ENCODE measurements around the gene ALDH18A1. TPM values are rescaled to one million over a fixed set of nuclear protein-coding genes. Genes with fewer than 3 reads are reported as not detected.
A peak's percentile ranks its signal among the peaks of the same experiment; 100 is the strongest.

ALDH18A1 gene
- total and polyA plus RNA-seq, 4 donors: 10.0 to 35.0 (median 25.2) TPM

DNA sequence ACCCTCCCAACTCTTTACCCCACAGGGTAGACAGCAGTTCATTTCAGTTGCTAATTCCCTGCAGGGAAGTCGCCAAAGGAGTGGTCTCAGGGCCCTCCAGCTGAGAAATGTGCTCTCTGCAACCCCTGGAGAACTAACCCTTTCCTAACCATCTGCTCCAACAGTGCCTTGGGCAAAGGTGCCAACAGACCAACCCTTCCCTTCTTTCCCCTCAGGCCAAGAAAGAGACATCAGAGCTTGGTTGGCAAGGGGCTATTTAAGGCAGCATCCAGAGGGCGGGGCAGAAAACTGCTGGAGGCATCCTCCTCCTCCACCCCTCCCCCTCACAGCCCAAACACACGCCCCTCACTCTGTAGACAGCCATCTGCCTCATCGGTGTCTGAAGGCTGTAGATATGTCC is 97.0 kb downstream of the ALDH18A1 start:
- Histone ChIP-seq H3K9me3 (ENCODE audit: control insufficient read depth in 4 of 4, low read length in 3 of 4) (no peaks in the 10 kb centered on the region), H3K27me3 (ENCODE audit: control insufficient read depth in 4 of 4, insufficient read depth in 4 of 4, low read length in 3 of 4) (no peaks in the 10 kb centered on the region), H3K36me3 (ENCODE audit: control insufficient read depth in 4 of 4, insufficient read depth in 3 of 4, low read depth in 1 of 4, low read length in 3 of 4) (no peaks in the 10 kb centered on the region), H3K9ac (ENCODE audit: low read depth in 1 of 2, low read length in 2 of 2) (peak overlapping the region; percentile 30 to 66), H3K27ac (ENCODE audit: low read depth in 1 of 2, low read length in 2 of 2) (peak overlapping the region; percentile 57 to 59), H3K4me3 (ENCODE audit: low read depth in 1 of 3, low read length in 3 of 3) (peak overlapping the region in 2 of 3 donors; percentile 10 to 88), H3K4me1 (ENCODE audit: control insufficient read depth in 4 of 4, insufficient read depth in 4 of 4, low read length in 3 of 4) (peaks cover 0 to 38% (median 24%) of the 10 kb centered on the region in 4 donors)
- TF ChIP-seq, protein P1, sequence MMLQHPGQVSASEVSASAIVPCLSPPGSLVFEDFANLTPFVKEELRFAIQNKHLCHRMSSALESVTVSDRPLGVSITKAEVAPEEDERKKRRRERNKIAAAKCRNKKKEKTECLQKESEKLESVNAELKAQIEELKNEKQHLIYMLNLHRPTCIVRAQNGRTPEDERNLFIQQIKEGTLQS (IDR thresholded peaks at IDR 0.05): no peak
- TF ChIP-seq HNF4G (IDR thresholded peaks at IDR 0.05): no peak
- no peak for TF ChIP-seq RAD21 (IDR thresholded peaks at IDR 0.05)
- no peak for TF ChIP-seq GABPA (IDR thresholded peaks at IDR 0.05 in 1 of 2, conservative IDR thresholded peaks at IDR 0.05 in 1 of 2)
- no peak for TF ChIP-seq SP1 (IDR thresholded peaks at IDR 0.05)
- TF ChIP-seq, protein P2, sequence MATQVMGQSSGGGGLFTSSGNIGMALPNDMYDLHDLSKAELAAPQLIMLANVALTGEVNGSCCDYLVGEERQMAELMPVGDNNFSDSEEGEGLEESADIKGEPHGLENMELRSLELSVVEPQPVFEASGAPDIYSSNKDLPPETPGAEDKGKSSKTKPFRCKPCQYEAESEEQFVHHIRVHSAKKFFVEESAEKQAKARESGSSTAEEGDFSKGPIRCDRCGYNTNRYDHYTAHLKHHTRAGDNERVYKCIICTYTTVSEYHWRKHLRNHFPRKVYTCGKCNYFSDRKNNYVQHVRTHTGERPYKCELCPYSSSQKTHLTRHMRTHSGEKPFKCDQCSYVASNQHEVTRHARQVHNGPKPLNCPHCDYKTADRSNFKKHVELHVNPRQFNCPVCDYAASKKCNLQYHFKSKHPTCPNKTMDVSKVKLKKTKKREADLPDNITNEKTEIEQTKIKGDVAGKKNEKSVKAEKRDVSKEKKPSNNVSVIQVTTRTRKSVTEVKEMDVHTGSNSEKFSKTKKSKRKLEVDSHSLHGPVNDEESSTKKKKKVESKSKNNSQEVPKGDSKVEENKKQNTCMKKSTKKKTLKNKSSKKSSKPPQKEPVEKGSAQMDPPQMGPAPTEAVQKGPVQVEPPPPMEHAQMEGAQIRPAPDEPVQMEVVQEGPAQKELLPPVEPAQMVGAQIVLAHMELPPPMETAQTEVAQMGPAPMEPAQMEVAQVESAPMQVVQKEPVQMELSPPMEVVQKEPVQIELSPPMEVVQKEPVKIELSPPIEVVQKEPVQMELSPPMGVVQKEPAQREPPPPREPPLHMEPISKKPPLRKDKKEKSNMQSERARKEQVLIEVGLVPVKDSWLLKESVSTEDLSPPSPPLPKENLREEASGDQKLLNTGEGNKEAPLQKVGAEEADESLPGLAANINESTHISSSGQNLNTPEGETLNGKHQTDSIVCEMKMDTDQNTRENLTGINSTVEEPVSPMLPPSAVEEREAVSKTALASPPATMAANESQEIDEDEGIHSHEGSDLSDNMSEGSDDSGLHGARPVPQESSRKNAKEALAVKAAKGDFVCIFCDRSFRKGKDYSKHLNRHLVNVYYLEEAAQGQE (IDR thresholded peaks at IDR 0.05): no peak
- TF ChIP-seq, protein P3, sequence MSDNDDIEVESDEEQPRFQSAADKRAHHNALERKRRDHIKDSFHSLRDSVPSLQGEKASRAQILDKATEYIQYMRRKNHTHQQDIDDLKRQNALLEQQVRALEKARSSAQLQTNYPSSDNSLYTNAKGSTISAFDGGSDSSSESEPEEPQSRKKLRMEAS (IDR thresholded peaks at IDR 0.05): no peak
- TF ChIP-seq, protein P4, sequence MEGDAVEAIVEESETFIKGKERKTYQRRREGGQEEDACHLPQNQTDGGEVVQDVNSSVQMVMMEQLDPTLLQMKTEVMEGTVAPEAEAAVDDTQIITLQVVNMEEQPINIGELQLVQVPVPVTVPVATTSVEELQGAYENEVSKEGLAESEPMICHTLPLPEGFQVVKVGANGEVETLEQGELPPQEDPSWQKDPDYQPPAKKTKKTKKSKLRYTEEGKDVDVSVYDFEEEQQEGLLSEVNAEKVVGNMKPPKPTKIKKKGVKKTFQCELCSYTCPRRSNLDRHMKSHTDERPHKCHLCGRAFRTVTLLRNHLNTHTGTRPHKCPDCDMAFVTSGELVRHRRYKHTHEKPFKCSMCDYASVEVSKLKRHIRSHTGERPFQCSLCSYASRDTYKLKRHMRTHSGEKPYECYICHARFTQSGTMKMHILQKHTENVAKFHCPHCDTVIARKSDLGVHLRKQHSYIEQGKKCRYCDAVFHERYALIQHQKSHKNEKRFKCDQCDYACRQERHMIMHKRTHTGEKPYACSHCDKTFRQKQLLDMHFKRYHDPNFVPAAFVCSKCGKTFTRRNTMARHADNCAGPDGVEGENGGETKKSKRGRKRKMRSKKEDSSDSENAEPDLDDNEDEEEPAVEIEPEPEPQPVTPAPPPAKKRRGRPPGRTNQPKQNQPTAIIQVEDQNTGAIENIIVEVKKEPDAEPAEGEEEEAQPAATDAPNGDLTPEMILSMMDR (IDR thresholded peaks at IDR 0.05; ENCODE audit: low read depth, low read length, missing input control): no peak
- TF ChIP-seq FOXA1 (IDR thresholded peaks at IDR 0.05): no peak
- TF ChIP-seq TAF1 (conservative IDR thresholded peaks at IDR 0.05): no peak
- TF ChIP-seq, protein P5, sequence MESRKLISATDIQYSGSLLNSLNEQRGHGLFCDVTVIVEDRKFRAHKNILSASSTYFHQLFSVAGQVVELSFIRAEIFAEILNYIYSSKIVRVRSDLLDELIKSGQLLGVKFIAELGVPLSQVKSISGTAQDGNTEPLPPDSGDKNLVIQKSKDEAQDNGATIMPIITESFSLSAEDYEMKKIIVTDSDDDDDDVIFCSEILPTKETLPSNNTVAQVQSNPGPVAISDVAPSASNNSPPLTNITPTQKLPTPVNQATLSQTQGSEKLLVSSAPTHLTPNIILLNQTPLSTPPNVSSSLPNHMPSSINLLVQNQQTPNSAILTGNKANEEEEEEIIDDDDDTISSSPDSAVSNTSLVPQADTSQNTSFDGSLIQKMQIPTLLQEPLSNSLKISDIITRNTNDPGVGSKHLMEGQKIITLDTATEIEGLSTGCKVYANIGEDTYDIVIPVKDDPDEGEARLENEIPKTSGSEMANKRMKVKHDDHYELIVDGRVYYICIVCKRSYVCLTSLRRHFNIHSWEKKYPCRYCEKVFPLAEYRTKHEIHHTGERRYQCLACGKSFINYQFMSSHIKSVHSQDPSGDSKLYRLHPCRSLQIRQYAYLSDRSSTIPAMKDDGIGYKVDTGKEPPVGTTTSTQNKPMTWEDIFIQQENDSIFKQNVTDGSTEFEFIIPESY (IDR thresholded peaks at IDR 0.05): no peak
- no peak for TF ChIP-seq NR2F2 (IDR thresholded peaks at IDR 0.05)
- TF ChIP-seq YY1 (IDR thresholded peaks at IDR 0.05): no peak
- no peak for DNase-seq (ENCODE audit: low spot score)
- 59% methylated on average over 4 of the region's 4 CpGs for WGBS

DNA sequence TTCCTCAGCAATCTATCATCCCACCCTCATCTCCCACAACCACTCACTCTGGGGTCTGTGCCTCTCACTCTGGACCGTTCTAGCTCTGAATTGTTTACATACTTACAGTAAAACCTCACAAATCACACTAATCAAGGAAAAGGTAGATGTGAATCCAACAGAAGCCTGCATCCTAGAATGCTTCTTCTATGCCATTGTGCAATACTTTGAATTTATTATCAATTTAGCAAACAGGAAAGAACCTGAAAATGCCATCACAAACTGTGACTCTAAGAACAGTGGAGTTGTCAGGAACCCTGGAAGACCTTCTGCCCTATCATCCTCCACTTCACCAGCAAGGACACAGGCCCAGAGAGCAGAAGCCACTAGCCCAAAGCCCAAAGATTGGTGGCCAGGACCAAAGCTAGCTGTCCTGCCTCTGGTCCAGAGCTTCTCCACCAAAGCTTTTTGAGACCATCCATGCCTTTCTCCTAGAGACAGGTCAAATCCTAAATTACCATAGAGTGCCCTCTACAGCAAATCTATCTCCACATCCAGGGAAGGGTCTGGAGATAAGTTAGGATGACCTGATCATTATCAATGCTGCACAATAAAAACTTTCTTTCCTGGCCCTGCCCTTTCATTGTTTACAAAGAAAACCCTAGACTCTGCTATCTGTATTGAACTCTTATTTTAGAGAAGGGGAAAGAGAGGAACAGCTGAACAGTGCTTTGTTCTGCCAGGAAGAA is 97.8 kb downstream of the ALDH18A1 start:
- peak overlapping the region in 1 of 2 donors; percentile 66 for H3K9ac ChIP-seq (ENCODE audit: low read depth in 1 of 2, low read length in 2 of 2)
- DNase-seq (ENCODE audit: low spot score): no peak
- H3K27ac ChIP-seq (ENCODE audit: low read depth in 1 of 2, low read length in 2 of 2): peak overlapping the region; percentile 57 to 59
- H3K4me1 ChIP-seq (ENCODE audit: control insufficient read depth in 4 of 4, insufficient read depth in 4 of 4, low read length in 3 of 4): peaks cover 0 to 38% (median 24%) of the 10 kb centered on the region in 4 donors
- H3K9me3 ChIP-seq (ENCODE audit: control insufficient read depth in 4 of 4, low read length in 3 of 4): no peaks in the 10 kb centered on the region
- no peaks in the 10 kb centered on the region for H3K27me3 ChIP-seq (ENCODE audit: control insufficient read depth in 4 of 4, insufficient read depth in 4 of 4, low read length in 3 of 4)
- H3K4me3 ChIP-seq (ENCODE audit: low read depth in 1 of 3, low read length in 3 of 3): peak overlapping the region in 2 of 3 donors; percentile 10 to 88
- no peaks in the 10 kb centered on the region for H3K36me3 ChIP-seq (ENCODE audit: control insufficient read depth in 4 of 4, insufficient read depth in 3 of 4, low read depth in 1 of 4, low read length in 3 of 4)
- 59% methylated on average over 1 of the region's 1 CpG for WGBS
- no peak for TF ChIP-seq FOXA1 (IDR thresholded peaks at IDR 0.05)
- TF ChIP-seq, protein P2 (IDR thresholded peaks at IDR 0.05): peak; percentile 23
- TF ChIP-seq RAD21 (IDR thresholded peaks at IDR 0.05): peak; percentile 70
- peak; percentile 31 for TF ChIP-seq YY1 (IDR thresholded peaks at IDR 0.05)
- TF ChIP-seq, protein P5 (IDR thresholded peaks at IDR 0.05): no peak
- no peak for TF ChIP-seq NR2F2 (IDR thresholded peaks at IDR 0.05)

Data from liver (tissue), 9 donors.